Activated CD8-positive, alpha-beta T cell treated with anti-CD3 and anti-CD28 coated beads for 36 hours (primary cell): Measurements from ENCODE around the gene ZDHHC16. TPM values are rescaled to one million over a fixed set of nuclear protein-coding genes. Genes with fewer than 3 reads are reported as not detected.

ENCODE experiments used
- ATAC-seq: fragments of 200-7000 bp; cut with Tn5 transposase; one replicate; pipeline ENCODE4 v1.10.0; 2021; ENCODE audit warnings: mild to moderate bottlenecking, moderate library complexity
- CTCF ChIA-PET: fragments of 350-600 bp; sonication (Branson Sonifier 250); formaldehyde crosslinking; loops from one replicate; lab custom pipeline; 2021; ENCODE audit warnings: antibody characterized with exemption; lab: Charles Lee
- POLR2A ChIA-PET: fragments of 350-600 bp; sonication (Branson Sonifier 250); formaldehyde crosslinking; loops from one replicate; lab custom pipeline; 2021; ENCODE audit warnings: antibody characterized with exemption; lab: Charles Lee
- DNase-seq: peaks from one replicate; pipeline ENCODE4 v3.0.0-alpha.2; 2020
- H3K27ac Mint-ChIP-seq: one replicate; pipeline ENCODE4 v1.8.0; 2021; ENCODE audit warnings: mild to moderate bottlenecking, mixed read lengths
- H3K27me3 Mint-ChIP-seq: one replicate; pipeline ENCODE4 v1.8.0; 2021; ENCODE audit warnings: mixed read lengths
- H3K36me3 Mint-ChIP-seq: one replicate; pipeline ENCODE4 v1.8.0; 2021; ENCODE audit warnings: low read depth, mixed read lengths
- H3K4me1 Mint-ChIP-seq: one replicate; pipeline ENCODE4 v1.8.0; 2021; ENCODE audit warnings: low read depth, mixed read lengths
- H3K4me3 Mint-ChIP-seq: one replicate; pipeline ENCODE4 v1.8.0; 2021; ENCODE audit warnings: mild to moderate bottlenecking, moderate library complexity, mixed read lengths
- H3K9me3 Mint-ChIP-seq: one replicate; pipeline ENCODE4 v1.8.0; 2021; ENCODE audit warnings: mixed read lengths
- intact Hi-C: fragments of 100-400 bp; cut with micrococcal nuclease; formaldehyde crosslinking; loops from one replicate; pipeline ENCODE4 v1.10.0; 2022
- total RNA-seq, 2 experiments: library from RNA; stranded (reverse); gene quantifications; one replicate each; pipeline ENCODE4 v1.2.3, GENCODE V29; 2021
- TF ChIP-seq, protein P1 (sequence below): fragments of 200-600 bp; IDR thresholded peaks from one replicate; pipeline ENCODE4 v1.8.0; 2022; ENCODE audit warnings: antibody characterized with exemption, mild to moderate bottlenecking

The ZDHHC16 gene
- total RNA-seq, 2 experiments from 2014 or later, result 23.8 to 25.2 TPM

GRCh38 chr10:97425964-97426775 is 19.8 kb upstream of the ZDHHC16 start, which contains the start of gene PGAM1:
Gene PGAM1, plus strand, starts transcription at chr10:97426191. Its CDS starts 117 bp downstream, at chr10:97426308.
- Mint-ChIP-seq H3K27ac (peak within 1 kb of the TSS; percentile 99), H3K36me3 (peaks cover 59% of the 10 kb centered on the region), H3K4me3 (peak within 1 kb of the TSS; percentile 96), H3K27me3 (peaks cover 2% of the 10 kb centered on the region), H3K9me3 (no peaks in the 10 kb centered on the region), H3K4me1 (peaks cover 43% of the 10 kb centered on the region)
- TF ChIP-seq, protein P1, sequence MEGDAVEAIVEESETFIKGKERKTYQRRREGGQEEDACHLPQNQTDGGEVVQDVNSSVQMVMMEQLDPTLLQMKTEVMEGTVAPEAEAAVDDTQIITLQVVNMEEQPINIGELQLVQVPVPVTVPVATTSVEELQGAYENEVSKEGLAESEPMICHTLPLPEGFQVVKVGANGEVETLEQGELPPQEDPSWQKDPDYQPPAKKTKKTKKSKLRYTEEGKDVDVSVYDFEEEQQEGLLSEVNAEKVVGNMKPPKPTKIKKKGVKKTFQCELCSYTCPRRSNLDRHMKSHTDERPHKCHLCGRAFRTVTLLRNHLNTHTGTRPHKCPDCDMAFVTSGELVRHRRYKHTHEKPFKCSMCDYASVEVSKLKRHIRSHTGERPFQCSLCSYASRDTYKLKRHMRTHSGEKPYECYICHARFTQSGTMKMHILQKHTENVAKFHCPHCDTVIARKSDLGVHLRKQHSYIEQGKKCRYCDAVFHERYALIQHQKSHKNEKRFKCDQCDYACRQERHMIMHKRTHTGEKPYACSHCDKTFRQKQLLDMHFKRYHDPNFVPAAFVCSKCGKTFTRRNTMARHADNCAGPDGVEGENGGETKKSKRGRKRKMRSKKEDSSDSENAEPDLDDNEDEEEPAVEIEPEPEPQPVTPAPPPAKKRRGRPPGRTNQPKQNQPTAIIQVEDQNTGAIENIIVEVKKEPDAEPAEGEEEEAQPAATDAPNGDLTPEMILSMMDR, result peak; percentile 55
- intact Hi-C loops, result no loop called here
- ChIA-PET POLR2A (interaction anchor here (0.8 to 6.9 kb wide), 6 partner anchors 12 to 25 kb away, joined by 3 to 79 read pairs (median 10); partner anchors contain the start of gene RRP12), CTCF (interaction anchor here (3.2 to 4.3 kb wide), 2 partner anchors 12 to 16 kb away, joined by 17 to 108 read pairs; no protein-coding TSS in a partner anchor)
- ATAC-seq (peak; percentile 73), DNase-seq (peak; percentile 93)

- TF ChIP-seq, protein P1, result no peak
- Mint-ChIP-seq H3K4me3 (peak overlapping the region; percentile 96), H3K9me3 (no peaks in the 10 kb centered on the region), H3K36me3 (peaks cover 64% of the 10 kb centered on the region), H3K4me1 (peaks cover 37% of the 10 kb centered on the region), H3K27ac (peak overlapping the region; percentile 99), H3K27me3 (peaks cover 2% of the 10 kb centered on the region)
- no peak for DNase-seq
- POLR2A ChIA-PET, result interaction anchor here (0.6 to 2.7 kb wide), 12 partner anchors 8 to 27 kb away, joined by 3 to 22 read pairs (median 5); partner anchors contain the start of gene RRP12
- ATAC-seq, result no peak
- intact Hi-C loops, result no loop called here
- CTCF ChIA-PET, result interaction anchor here (1.3 to 3.2 kb wide), 5 partner anchors 13 to 25 kb away, joined by 4 to 17 read pairs (median 7); partner anchors contain the start of gene RRP12
Observed at GRCh38 chr10:97426776-97427570, 19.0 kb upstream of the ZDHHC16 start.

DNA sequence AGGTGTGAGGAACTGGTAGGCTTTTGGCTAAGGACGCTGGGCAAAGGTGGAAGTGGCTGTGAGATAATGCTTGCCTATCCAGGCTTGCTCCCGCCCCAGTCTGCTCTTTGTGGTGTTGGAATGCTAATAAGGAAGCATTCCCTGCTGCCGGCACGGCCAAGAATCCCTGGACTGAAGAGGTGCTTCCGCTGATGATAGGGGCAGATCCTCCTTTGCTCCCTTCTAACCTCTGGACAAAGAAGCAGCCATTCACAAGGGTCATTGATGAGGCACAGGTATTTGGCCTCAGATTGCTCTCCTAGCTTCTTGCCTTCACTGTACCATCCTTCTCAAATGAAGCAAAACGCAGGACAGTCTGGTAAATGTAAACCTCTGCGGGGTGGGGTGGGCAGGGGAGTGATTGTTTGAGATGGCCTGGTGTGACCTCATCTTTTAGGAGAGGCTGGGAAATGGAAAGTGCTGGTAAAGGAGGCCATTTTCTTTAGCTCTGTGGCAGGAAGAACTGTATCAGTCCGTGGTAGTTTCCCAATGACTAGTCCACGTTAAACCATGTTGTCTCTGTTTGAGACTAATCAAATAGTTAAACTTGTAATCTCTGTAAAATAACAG is 18.3 kb upstream of the ZDHHC16 start:
- intact Hi-C loops, result loop anchor here (2.0 kb wide), 1 partner anchor 21 kb away; no protein-coding TSS in a partner anchor

GRCh38 chr10:97428572-97428981 is 17.4 kb upstream of the ZDHHC16 start:
- Mint-ChIP-seq H3K9me3 (no peaks in the 10 kb centered on the region), H3K36me3 (peaks cover 69% of the 10 kb centered on the region), H3K27ac (peak overlapping the region; percentile 92), H3K4me3 (peak overlapping the region; percentile 96), H3K27me3 (peaks cover 2% of the 10 kb centered on the region), H3K4me1 (peaks cover 29% of the 10 kb centered on the region)
- CTCF ChIA-PET, result interaction anchor here (1.3 to 3.2 kb wide), 7 partner anchors 14 to 27 kb away, joined by 4 to 17 read pairs (median 6); partner anchors contain the start of gene RRP12
- DNase-seq (no peak), ATAC-seq (no peak)
- TF ChIP-seq, protein P1, result no peak
- intact Hi-C loops, result loop anchor here (2.0 kb wide), 1 partner anchor 22 kb away; no protein-coding TSS in a partner anchor
- POLR2A ChIA-PET, result interaction anchor here (0.6 to 2.7 kb wide), 7 partner anchors 9 to 31 kb away, joined by 3 to 22 read pairs (median 12); no protein-coding TSS in a partner anchor

More for the DNA sequence above, 18.3 kb upstream of the ZDHHC16 start:
- peaks cover 2% of the 10 kb centered on the region for H3K27me3 Mint-ChIP-seq
- H3K4me1 Mint-ChIP-seq, result peaks cover 37% of the 10 kb centered on the region
- H3K4me3 Mint-ChIP-seq, result peak overlapping the region; percentile 96
- H3K9me3 Mint-ChIP-seq, result no peaks in the 10 kb centered on the region
- CTCF ChIA-PET, result interaction anchor here (1.3 to 3.2 kb wide), 6 partner anchors 14 to 26 kb away, joined by 4 to 17 read pairs (median 6); partner anchors contain the start of gene RRP12
- TF ChIP-seq, protein P1, result no peak
- H3K36me3 Mint-ChIP-seq, result peaks cover 66% of the 10 kb centered on the region
- POLR2A ChIA-PET, result interaction anchor here (0.6 to 2.7 kb wide), 11 partner anchors 9 to 27 kb away, joined by 3 to 22 read pairs (median 6); partner anchors contain the start of gene RRP12
- DNase-seq (peak; percentile 58), ATAC-seq (peak; percentile 11)
- peak overlapping the region; percentile 99 for H3K27ac Mint-ChIP-seq
